HepG2 (cell line): ENCODE results near the gene TSSK6. TPM values are rescaled to one million over a fixed set of nuclear protein-coding genes. Genes with fewer than 3 reads are reported as not detected.

Source experiments
- ATAC-seq: fragments of 200-7000 bp; cut with Tn5 transposase; 3 replicates; pipeline ENCODE4 v1.9.1; 2020; ENCODE audit warnings: mild to moderate bottlenecking, moderate library complexity
- BruUV-seq: library from RNA; stranded (reverse); fragments of 400-500 nt; replicated peaks from 2 replicates; lab custom pipeline; 2021; lab: Mats Ljungman, UMichigan
- CTCF ChIA-PET: fragments of 300-600 bp; formaldehyde crosslinking; extraction: SDS; loops from one replicate; lab custom pipeline; 2021; ENCODE audit warnings: low total read pairs, inconsistent platforms, low intra/inter-chr PET ratio; lab: Yijun Ruan, JAX
- POLR2A ChIA-PET: fragments of 350-600 bp; sonication (Branson Sonifier 250); formaldehyde crosslinking; loops from one replicate; lab custom pipeline; 2020; ENCODE audit warnings: antibody characterized with exemption, inconsistent platforms; lab: Yijun Ruan, JAX
- DNase-seq: peaks from one replicate; pipeline ENCODE4 v3.0.0-alpha.2; 2015; ENCODE audit warnings: low spot score
- FAIRE-seq: peaks from 3 replicates; lab custom pipeline; 2011; peaks lifted over from hg19 to GRCh38; lab: Jason Lieb, UNC
- H2AFZ ChIP-seq: one replicate; pipeline ENCODE4 v1.6.1; 2011; ENCODE audit warnings: low read length, inconsistent platforms
- H3K27ac ChIP-seq: fragments of 300-600 bp; 3 replicates; pipeline ENCODE4 v1.8.0; 2011; ENCODE audit warnings: mixed run types, mild to moderate bottlenecking, mixed read lengths, low read length, inconsistent platforms; ENCODE audit not compliant: insufficient read depth; ENCODE audit errors: extremely low read length
- H3K27me3 ChIP-seq, 2 experiments: fragments of 200-600 bp in 1 of 2; 2 replicates in 1 of 2; 3 replicates in 1 of 2; pipeline versions ENCODE4 v1.6.0 to v1.8.0; 2011; ENCODE audit warnings: low read length in 2 of 2, mild to moderate bottlenecking in 2 of 2, moderate library complexity in 2 of 2, inconsistent platforms in 1 of 2; ENCODE audit not compliant: insufficient read depth in 2 of 2, control insufficient read depth in 1 of 2
- H3K36me3 ChIP-seq, 2 experiments: fragments of 200-600 bp in 1 of 2; replicated peaks in 1 of 2; 2 replicates in 1 of 2; 3 replicates in 1 of 2; pipeline versions ENCODE4 v1.5.1 to v1.8.0; 2011; ENCODE audit warnings: low read length in 2 of 2, inconsistent platforms in 1 of 2; ENCODE audit not compliant: insufficient read depth in 2 of 2, control insufficient read depth in 1 of 2
- H3K4me1 ChIP-seq: 2 replicates; pipeline ENCODE4 v1.5.1; 2012; ENCODE audit warnings: low read length, inconsistent platforms; ENCODE audit not compliant: insufficient read depth
- H3K4me2 ChIP-seq: 2 replicates; pipeline ENCODE4 v1.6.0; 2011; ENCODE audit warnings: low read depth, low read length, inconsistent platforms
- H3K4me3 ChIP-seq, 3 experiments: fragments of 200-600 bp in 1 of 3; sonication (generic), shearing (Covaris generic) in 1 of 3; replicated peaks in 1 of 3; 2 replicates each; pipeline ENCODE4 v1.5.1; 2011 to 2016; ENCODE audit warnings: low read length in 3 of 3, inconsistent platforms in 2 of 3, low read depth in 2 of 3, mild to moderate bottlenecking in 2 of 3, control low read depth in 1 of 3, mixed read lengths in 1 of 3; ENCODE audit not compliant: insufficient read depth in 1 of 3
- H3K79me2 ChIP-seq: one replicate; pipeline ENCODE4 v1.6.1; 2011; ENCODE audit warnings: low read length, inconsistent platforms; ENCODE audit not compliant: insufficient read depth
- H3K9ac ChIP-seq: 2 replicates; pipeline ENCODE4 v1.6.0; 2011; ENCODE audit warnings: mild to moderate bottlenecking, low read depth, low read length, inconsistent platforms; ENCODE audit not compliant: insufficient read depth
- H3K9me3 ChIP-seq: 2 replicates; pipeline ENCODE4 v1.5.1; 2012; ENCODE audit warnings: mild to moderate bottlenecking, low read length
- H4K20me1 ChIP-seq: 2 replicates; pipeline ENCODE4 v1.6.0; 2011; ENCODE audit warnings: inconsistent platforms, mild to moderate bottlenecking, low read length, moderate library complexity; ENCODE audit not compliant: insufficient read depth
- ARNT ChIP-seq: fragments of 450-650 bp; IDR thresholded peaks from 2 replicates; pipeline ENCODE4 v1.6.1; 2017
- ATAD3A ChIP-seq: sonication (generic); formaldehyde crosslinking; IDR thresholded peaks from 2 replicates; pipeline ENCODE4 v1.4.0; 2020; ENCODE audit warnings: missing genetic modification reagents
- CENPT ChIP-seq: sonication (generic); formaldehyde crosslinking; IDR thresholded peaks from 2 replicates; pipeline ENCODE4 v1.8.0; 2022; ENCODE audit warnings: low read depth, mild to moderate bottlenecking, moderate library complexity, missing genetic modification reagents
- E2F2 ChIP-seq: sonication (generic); formaldehyde crosslinking; IDR thresholded peaks from 2 replicates; pipeline ENCODE4 v1.4.0; 2020; ENCODE audit warnings: missing genetic modification reagents, borderline replicate concordance
- JUNB ChIP-seq: sonication (generic); formaldehyde crosslinking; IDR thresholded peaks from 2 replicates; pipeline ENCODE4 v1.8.0; 2022; ENCODE audit warnings: missing genetic modification reagents, mild to moderate bottlenecking, borderline replicate concordance
- NKX3-1 ChIP-seq: sonication (generic); formaldehyde crosslinking; IDR thresholded peaks from 2 replicates; pipeline ENCODE4 v1.5.0; 2020; ENCODE audit warnings: missing genetic modification reagents
- NPAS2 ChIP-seq: sonication (generic); formaldehyde crosslinking; IDR thresholded peaks from 2 replicates; pipeline ENCODE4 v1.8.0; 2022; ENCODE audit warnings: mild to moderate bottlenecking, missing genetic modification reagents, borderline replicate concordance
- TFDP2 ChIP-seq: sonication (generic); formaldehyde crosslinking; IDR thresholded peaks from 2 replicates; pipeline ENCODE4 v1.4.0; 2020; ENCODE audit warnings: missing genetic modification reagents
- ZBTB43 ChIP-seq: sonication (generic); formaldehyde crosslinking; conservative IDR thresholded peaks from 2 replicates; pipeline ENCODE4 v1.4.0; 2020; ENCODE audit warnings: missing genetic modification reagents
- ZNF234 ChIP-seq: sonication (generic); formaldehyde crosslinking; conservative IDR thresholded peaks from 2 replicates; pipeline ENCODE4 v1.5.1; 2020; ENCODE audit warnings: mild to moderate bottlenecking, missing genetic modification reagents
- ZNF512B ChIP-seq: sonication (generic); formaldehyde crosslinking; IDR thresholded peaks from 2 replicates; pipeline ENCODE4 v1.5.1; 2020; ENCODE audit warnings: missing genetic modification reagents, mild to moderate bottlenecking, borderline replicate concordance
- ZNF800 ChIP-seq: sonication (generic); formaldehyde crosslinking; IDR thresholded peaks from 2 replicates; pipeline ENCODE4 v1.4.0; 2020; ENCODE audit warnings: missing genetic modification reagents
- ZSCAN29 ChIP-seq: sonication (generic); formaldehyde crosslinking; conservative IDR thresholded peaks from 2 replicates; pipeline ENCODE4 v1.4.0; 2020; ENCODE audit warnings: mild to moderate bottlenecking, missing genetic modification reagents
- WGBS: methylation state at CpG from one replicate; pipeline ENCODE4 v1.1.6; 2017; ENCODE audit warnings: low lambda C conversion rate; 5-methylcytosine and 5-hydroxymethylcytosine counted together
- in situ Hi-C: cut with HindIII; loops from 2 replicates; pipeline ENCODE4 v1.10.0; 2017; ENCODE audit warnings: low pct_unique_long_range_greater_than_20kb; ENCODE audit not compliant: extremely low pct_ligation_motif_present
- intact Hi-C: fragments of 100-400 bp; cut with micrococcal nuclease; formaldehyde crosslinking; loops from one replicate; pipeline ENCODE4 v1.10.0; 2022; ENCODE audit not compliant: unreplicated experiment
- polyA plus RNA-seq, 8 experiments: library from polyadenylated mRNA; depleted of rRNA in 3 of 8; stranded (reverse) in 7 of 8; unstranded in 1 of 8; fragments of >200 nt; fragmentation: Illumina TruSeq in 4 of 8; extraction: Trizol in 4 of 8; gene quantifications; 2 replicates each; pipeline versions ENCODE4 v1.2.1 to v1.2.3, GENCODE V29; 2011 to 2016; ENCODE audit warnings: low read depth in 4 of 8, missing spikeins in 1 of 8, mixed read lengths in 1 of 8; ENCODE audit not compliant: insufficient read depth in 1 of 8
- total RNA-seq, 5 experiments: library from RNA; depleted of rRNA; stranded (reverse); fragments of >200 nt; fragmentation: Illumina TruSeq; extraction: Trizol; gene quantifications; 2 replicates each; pipeline ENCODE4 v1.2.3, GENCODE V29; 2016; ENCODE audit warnings: low read depth in 1 of 5

TSSK6 gene
- total and polyA plus RNA-seq, 2 of the 13 experiments (the other 11 are each of a cell fraction or from before 2014, with no cell fraction given), result 0.71 to 1.2 TPM

GRCh38 chr19:19532806-19533701 lies 17.7 kb upstream of the TSSK6 start:
- no peak for DNase-seq
- Histone ChIP-seq H3K9me3 (no peaks in the 10 kb centered on the region), H3K4me1 (peaks cover 4% of the 10 kb centered on the region; the same call in 1 of the 2 replicates), H3K4me2 (no peak overlapping the region), H3K79me2 (no peaks in the 10 kb centered on the region), H3K27ac (no peak overlapping the region), H3K36me3 (peaks cover 0 to 5% of the 10 kb centered on the region in 2 experiments; a peak in 3 of 5 replicates), H2AFZ (no peak overlapping the region), H3K4me3 (no peak overlapping the region), H4K20me1 (no peaks in the 10 kb centered on the region), H3K27me3 (no peaks in the 10 kb centered on the region), H3K9ac (no peak overlapping the region)
- CTCF ChIA-PET, result interaction anchor here (1.2 to 2.6 kb wide), 3 partner anchors 21 to 426 kb away, joined by 3 to 23 read pairs (median 4); partner anchors contain the start of gene GMIP
- 83% methylated on average over 10 of the region's 14 CpGs for WGBS
- in situ Hi-C loops (loop anchor here (25.0 kb wide), 1 partner anchor 429 kb away; no protein-coding TSS in a partner anchor), intact Hi-C loops (loop anchor here (5.0 kb wide), 2 partner anchors 109 to 424 kb away; partner anchors contain the start of gene GMIP)
- peak; percentile 2; the same call in 1 of the 3 replicates for ATAC-seq
- FAIRE-seq, result no peak
- BruUV-seq, result no TSS peak
- POLR2A ChIA-PET, result no interaction called here
- no peak for TF ChIP-seq ZBTB43 (CRISPR knock-in tag)
- no peak for TF ChIP-seq ATAD3A (CRISPR knock-in tag)
- TF ChIP-seq ARNT, result no peak
- no peak for TF ChIP-seq ZSCAN29 (CRISPR knock-in tag)
- no peak for TF ChIP-seq ZNF512B (CRISPR knock-in tag)
- no peak for TF ChIP-seq TFDP2 (CRISPR knock-in tag)
- TF ChIP-seq CENPT (CRISPR knock-in tag), result no peak
- TF ChIP-seq JUNB (CRISPR knock-in tag), result no peak
- TF ChIP-seq NPAS2 (CRISPR knock-in tag), result no peak
- TF ChIP-seq E2F2 (CRISPR knock-in tag), result no peak
- TF ChIP-seq ZNF800 (CRISPR knock-in tag), result no peak
- no peak for TF ChIP-seq ZNF234
- TF ChIP-seq NKX3-1 (CRISPR knock-in tag), result no peak
